HepG2 (cell line): ENCODE measurements around the gene RPTOR. TPM values are rescaled to one million over a fixed set of nuclear protein-coding genes. Genes with fewer than 3 reads are reported as not detected.
A peak's percentile ranks its signal among the peaks of the same experiment; 100 is the strongest.

Experiments used
- CEBPG ChIP-seq: IDR thresholded peaks from 2 replicates; pipeline ENCODE4 v1.6.1; 2016
- ETV5 ChIP-seq: IDR thresholded peaks from 2 replicates; pipeline ENCODE4 v1.6.1; 2018; ENCODE audit warnings: missing biosample characterization, missing genetic modification reagents, inconsistent platforms, borderline replicate concordance
- FOXA3 ChIP-seq: IDR thresholded peaks from 2 replicates; pipeline ENCODE4 v1.6.1; 2016; ENCODE audit warnings: missing genetic modification reagents, missing compliant biosample characterization
- KDM3A ChIP-seq: IDR thresholded peaks from 2 replicates; pipeline ENCODE4 v1.6.1; 2018; ENCODE audit warnings: low read depth, missing compliant biosample characterization
- PHF8 ChIP-seq: sonication (generic); formaldehyde crosslinking; IDR thresholded peaks from 2 replicates; pipeline ENCODE4 v1.5.0; 2020; ENCODE audit warnings: missing genetic modification reagents
- ZFX ChIP-seq: sonication (generic); formaldehyde crosslinking; IDR thresholded peaks from 2 replicates; pipeline ENCODE4 v1.4.0; 2020; ENCODE audit warnings: mild to moderate bottlenecking, low read depth, missing genetic modification reagents, moderate library complexity
- ZNF605 ChIP-seq: sonication (generic); formaldehyde crosslinking; IDR thresholded peaks from 2 replicates; pipeline ENCODE4 v1.8.0; 2022; ENCODE audit warnings: mild to moderate bottlenecking, missing genetic modification reagents
- polyA plus RNA-seq, 8 experiments: library from polyadenylated mRNA; depleted of rRNA in 3 of 8; stranded (reverse) in 7 of 8; unstranded in 1 of 8; fragments of >200 nt; fragmentation: Illumina TruSeq in 4 of 8; extraction: Trizol in 4 of 8; gene quantifications; 2 replicates each; pipeline versions ENCODE4 v1.2.1 to v1.2.3, GENCODE V29; 2011 to 2016; ENCODE audit warnings: low read depth in 4 of 8, missing spikeins in 1 of 8, mixed read lengths in 1 of 8; ENCODE audit not compliant: insufficient read depth in 1 of 8
- total RNA-seq, 5 experiments: library from RNA; depleted of rRNA; stranded (reverse); fragments of >200 nt; fragmentation: Illumina TruSeq; extraction: Trizol; gene quantifications; 2 replicates each; pipeline ENCODE4 v1.2.3, GENCODE V29; 2016; ENCODE audit warnings: low read depth in 1 of 5
- TF ChIP-seq, protein P1 (sequence below): sonication (generic); formaldehyde crosslinking; IDR thresholded peaks from 2 replicates; pipeline ENCODE4 v1.5.1; 2020; ENCODE audit warnings: mild to moderate bottlenecking, missing genetic modification reagents, moderate library complexity
- TF ChIP-seq, protein P2 (sequence below): IDR thresholded peaks from 2 replicates; pipeline ENCODE4 v1.6.1; 2016; ENCODE audit warnings: low read depth, control low read depth
- TF ChIP-seq, protein P3 (sequence below): sonication (generic); formaldehyde crosslinking; IDR thresholded peaks from 2 replicates; pipeline ENCODE4 v1.4.0; 2020; ENCODE audit warnings: missing genetic modification reagents, mild to moderate bottlenecking, borderline replicate concordance
- TF ChIP-seq, protein P4 (sequence below): sonication (generic); formaldehyde crosslinking; IDR thresholded peaks from 2 replicates; pipeline ENCODE4 v1.4.0; 2020; ENCODE audit warnings: mild to moderate bottlenecking, missing genetic modification reagents

Gene RPTOR
- total and polyA plus RNA-seq, 2 of the 13 experiments (the other 11 are each of a cell fraction or from before 2014, with no cell fraction given) = 6.6 to 25.3 TPM

DNA sequence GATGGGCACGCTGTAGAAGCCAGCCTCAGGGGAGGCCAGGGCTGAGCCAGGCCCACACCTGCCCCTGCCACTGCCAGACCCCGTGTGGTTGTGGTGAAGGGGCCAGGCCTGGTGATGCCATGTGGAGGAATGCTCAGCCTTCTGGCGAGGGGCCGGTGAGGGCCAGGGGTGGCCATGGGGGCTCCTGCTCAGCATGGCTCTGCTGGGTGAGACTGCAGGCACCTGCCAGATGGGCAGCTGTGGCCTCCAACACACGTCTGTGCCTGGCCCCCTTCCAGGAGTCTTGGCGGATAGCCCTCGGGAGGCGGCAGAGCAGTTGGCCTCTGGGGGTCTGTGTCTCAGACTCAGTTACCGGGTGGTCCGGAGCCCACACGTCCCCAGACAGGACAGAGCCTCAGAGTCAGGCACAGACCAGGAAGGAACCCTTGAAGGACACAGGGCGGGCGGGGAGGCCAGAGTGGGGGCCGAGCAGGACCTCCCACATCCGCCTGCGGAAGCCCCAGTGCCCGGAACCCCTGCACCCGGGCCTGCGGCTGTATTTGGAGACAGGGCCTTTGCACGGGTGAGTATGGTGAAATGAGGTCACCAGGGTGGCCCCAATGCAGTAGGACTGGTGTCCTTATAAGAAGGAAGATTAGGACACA is 424.5 kb downstream of the RPTOR start (continued):
- TF ChIP-seq, protein P1, sequence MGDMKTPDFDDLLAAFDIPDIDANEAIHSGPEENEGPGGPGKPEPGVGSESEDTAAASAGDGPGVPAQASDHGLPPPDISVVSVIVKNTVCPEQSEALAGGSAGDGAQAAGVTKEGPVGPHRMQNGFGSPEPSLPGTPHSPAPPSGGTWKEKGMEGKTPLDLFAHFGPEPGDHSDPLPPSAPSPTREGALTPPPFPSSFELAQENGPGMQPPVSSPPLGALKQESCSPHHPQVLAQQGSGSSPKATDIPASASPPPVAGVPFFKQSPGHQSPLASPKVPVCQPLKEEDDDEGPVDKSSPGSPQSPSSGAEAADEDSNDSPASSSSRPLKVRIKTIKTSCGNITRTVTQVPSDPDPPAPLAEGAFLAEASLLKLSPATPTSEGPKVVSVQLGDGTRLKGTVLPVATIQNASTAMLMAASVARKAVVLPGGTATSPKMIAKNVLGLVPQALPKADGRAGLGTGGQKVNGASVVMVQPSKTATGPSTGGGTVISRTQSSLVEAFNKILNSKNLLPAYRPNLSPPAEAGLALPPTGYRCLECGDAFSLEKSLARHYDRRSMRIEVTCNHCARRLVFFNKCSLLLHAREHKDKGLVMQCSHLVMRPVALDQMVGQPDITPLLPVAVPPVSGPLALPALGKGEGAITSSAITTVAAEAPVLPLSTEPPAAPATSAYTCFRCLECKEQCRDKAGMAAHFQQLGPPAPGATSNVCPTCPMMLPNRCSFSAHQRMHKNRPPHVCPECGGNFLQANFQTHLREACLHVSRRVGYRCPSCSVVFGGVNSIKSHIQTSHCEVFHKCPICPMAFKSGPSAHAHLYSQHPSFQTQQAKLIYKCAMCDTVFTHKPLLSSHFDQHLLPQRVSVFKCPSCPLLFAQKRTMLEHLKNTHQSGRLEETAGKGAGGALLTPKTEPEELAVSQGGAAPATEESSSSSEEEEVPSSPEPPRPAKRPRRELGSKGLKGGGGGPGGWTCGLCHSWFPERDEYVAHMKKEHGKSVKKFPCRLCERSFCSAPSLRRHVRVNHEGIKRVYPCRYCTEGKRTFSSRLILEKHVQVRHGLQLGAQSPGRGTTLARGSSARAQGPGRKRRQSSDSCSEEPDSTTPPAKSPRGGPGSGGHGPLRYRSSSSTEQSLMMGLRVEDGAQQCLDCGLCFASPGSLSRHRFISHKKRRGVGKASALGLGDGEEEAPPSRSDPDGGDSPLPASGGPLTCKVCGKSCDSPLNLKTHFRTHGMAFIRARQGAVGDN (CRISPR knock-in tag) = 0 out of 2 replicates have a peak, but pooled peaks have one; percentile 5
- TF ChIP-seq, protein P2, sequence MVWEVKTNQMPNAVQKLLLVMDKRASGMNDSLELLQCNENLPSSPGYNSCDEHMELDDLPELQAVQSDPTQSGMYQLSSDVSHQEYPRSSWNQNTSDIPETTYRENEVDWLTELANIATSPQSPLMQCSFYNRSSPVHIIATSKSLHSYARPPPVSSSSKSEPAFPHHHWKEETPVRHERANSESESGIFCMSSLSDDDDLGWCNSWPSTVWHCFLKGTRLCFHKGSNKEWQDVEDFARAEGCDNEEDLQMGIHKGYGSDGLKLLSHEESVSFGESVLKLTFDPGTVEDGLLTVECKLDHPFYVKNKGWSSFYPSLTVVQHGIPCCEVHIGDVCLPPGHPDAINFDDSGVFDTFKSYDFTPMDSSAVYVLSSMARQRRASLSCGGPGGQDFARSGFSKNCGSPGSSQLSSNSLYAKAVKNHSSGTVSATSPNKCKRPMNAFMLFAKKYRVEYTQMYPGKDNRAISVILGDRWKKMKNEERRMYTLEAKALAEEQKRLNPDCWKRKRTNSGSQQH (CRISPR knock-in tag) = no peak
- TF ChIP-seq, protein P3, sequence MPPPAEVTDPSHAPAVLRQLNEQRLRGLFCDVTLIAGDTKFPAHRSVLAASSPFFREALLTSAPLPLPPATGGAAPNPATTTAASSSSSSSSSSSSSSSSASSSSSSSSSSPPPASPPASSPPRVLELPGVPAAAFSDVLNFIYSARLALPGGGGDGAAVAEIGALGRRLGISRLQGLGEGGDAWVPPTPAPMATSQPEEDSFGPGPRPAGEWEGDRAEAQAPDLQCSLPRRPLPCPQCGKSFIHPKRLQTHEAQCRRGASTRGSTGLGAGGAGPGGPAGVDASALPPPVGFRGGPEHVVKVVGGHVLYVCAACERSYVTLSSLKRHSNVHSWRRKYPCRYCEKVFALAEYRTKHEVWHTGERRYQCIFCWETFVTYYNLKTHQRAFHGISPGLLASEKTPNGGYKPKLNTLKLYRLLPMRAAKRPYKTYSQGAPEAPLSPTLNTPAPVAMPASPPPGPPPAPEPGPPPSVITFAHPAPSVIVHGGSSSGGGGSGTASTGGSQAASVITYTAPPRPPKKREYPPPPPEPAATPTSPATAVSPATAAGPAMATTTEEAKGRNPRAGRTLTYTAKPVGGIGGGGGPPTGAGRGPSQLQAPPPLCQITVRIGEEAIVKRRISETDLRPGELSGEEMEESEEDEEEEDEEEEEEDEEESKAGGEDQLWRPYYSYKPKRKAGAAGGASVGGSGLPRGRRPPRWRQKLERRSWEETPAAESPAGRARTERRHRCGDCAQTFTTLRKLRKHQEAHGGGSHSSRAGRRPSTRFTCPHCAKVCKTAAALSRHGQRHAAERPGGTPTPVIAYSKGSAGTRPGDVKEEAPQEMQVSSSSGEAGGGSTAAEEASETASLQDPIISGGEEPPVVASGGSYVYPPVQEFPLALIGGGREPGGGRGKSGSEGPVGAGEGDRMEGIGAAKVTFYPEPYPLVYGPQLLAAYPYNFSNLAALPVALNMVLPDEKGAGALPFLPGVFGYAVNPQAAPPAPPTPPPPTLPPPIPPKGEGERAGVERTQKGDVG (CRISPR knock-in tag) = no peak
- TF ChIP-seq ZNF605 (CRISPR knock-in tag) (no peak), KDM3A (CRISPR knock-in tag) (no peak), CEBPG (CRISPR knock-in tag) (no peak), PHF8 (CRISPR knock-in tag) (0 out of 2 replicates have a peak, but pooled peaks have one; percentile 28), FOXA3 (CRISPR knock-in tag) (no peak), ETV5 (CRISPR knock-in tag) (peak; percentile 35; the same call in 1 of the 2 replicates), ZFX (CRISPR knock-in tag) (peak; percentile 66)
- TF ChIP-seq, protein P4, sequence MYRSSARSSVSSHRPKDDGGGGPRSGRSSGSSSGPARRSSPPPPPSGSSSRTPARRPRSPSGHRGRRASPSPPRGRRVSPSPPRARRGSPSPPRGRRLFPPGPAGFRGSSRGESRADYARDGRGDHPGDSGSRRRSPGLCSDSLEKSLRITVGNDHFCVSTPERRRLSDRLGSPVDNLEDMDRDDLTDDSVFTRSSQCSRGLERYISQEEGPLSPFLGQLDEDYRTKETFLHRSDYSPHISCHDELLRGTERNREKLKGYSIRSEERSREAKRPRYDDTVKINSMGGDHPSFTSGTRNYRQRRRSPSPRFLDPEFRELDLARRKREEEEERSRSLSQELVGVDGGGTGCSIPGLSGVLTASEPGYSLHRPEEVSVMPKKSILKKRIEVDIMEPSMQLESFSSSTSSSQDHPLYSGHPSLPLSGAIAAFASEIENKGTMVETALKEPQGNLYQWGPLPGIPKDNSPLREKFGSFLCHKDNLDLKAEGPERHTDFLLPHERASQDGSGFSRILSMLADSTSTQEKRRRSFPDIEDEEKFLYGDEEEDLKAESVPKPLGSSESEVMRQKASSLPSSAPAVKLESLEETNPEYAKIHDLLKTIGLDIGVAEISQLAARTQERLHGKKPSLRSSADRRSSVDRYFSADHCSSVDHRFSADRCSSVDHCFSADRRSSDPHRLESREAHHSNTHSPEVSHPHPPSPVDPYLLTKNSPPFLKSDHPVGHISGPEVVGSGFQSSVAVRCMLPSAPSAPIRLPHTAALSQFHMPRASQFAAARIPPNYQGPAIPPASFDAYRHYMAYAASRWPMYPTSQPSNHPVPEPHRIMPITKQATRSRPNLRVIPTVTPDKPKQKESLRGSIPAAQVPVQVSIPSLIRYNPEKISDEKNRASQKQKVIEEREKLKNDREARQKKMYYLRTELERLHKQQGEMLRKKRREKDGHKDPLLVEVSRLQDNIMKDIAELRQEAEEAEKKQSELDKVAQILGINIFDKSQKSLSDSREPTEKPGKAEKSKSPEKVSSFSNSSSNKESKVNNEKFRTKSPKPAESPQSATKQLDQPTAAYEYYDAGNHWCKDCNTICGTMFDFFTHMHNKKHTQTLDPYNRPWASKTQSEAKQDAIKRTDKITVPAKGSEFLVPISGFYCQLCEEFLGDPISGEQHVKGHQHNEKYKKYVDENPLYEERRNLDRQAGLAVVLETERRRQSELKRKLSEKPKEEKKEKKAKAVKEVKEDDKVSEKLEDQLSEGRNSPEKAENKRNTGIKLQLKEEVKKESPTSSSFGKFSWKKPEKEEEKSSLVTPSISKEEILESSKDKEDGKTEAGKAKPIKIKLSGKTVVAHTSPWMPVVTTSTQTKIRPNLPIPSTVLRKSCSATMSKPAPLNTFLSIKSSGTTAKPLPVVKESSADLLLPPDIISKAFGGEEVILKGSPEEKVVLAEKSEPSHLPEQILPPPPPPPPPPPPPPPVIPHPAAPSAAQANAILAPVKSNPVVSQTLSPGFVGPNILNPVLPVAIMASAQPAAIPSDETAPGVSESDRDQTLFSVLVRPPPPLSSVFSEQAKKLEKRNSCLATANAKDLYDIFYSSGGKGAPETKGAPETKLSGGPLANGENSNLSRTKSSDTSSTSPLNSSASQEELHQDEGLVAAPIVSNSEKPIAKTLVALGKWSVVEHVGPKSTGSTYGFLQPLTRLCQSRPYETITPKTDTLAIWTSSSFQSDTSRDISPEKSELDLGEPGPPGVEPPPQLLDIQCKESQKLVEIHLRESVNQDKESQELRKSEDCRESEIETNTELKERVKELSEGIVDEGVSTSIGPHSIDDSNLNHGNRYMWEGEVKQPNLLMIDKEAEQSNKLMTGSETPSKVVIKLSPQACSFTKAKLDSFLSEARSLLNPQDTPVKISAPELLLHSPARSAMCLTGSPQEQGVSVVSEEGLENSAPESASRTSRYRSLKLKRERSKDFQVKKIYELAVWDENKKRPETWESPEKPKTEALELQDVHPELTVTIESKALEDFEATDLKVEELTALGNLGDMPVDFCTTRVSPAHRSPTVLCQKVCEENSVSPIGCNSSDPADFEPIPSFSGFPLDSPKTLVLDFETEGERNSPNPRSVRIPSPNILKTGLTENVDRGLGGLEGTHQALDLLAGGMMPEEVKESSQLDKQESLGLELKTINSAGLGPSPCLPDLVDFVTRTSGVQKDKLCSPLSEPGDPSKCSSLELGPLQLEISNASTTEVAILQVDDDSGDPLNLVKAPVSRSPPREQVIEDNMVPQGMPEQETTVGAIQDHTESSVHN = no peak
